Endothelial cell of umbilical vein (primary cell): ENCODE results near the gene PDCD6IP. TPM values are rescaled to one million over a fixed set of nuclear protein-coding genes. Genes with fewer than 3 reads are reported as not detected.

Experiments used
- BruUV-seq: library from RNA; stranded (reverse); fragments of 400-500 nt; replicated peaks from 2 replicates; lab custom pipeline; 2021; lab: Mats Ljungman, UMichigan
- CTCF ChIA-PET: fragments of 300-600, 350-600 bp; sonication (Branson Sonifier 250); formaldehyde crosslinking; loops from one replicate; lab custom pipeline; 2021; ENCODE audit warnings: antibody characterized with exemption, inconsistent platforms; lab: Charles Lee
- POLR2A ChIA-PET: fragments of 300-600, 350-600 bp; sonication (Branson Sonifier 250); formaldehyde crosslinking; loops from one replicate; lab custom pipeline; 2021; ENCODE audit warnings: antibody characterized with exemption, inconsistent platforms; lab: Charles Lee
- DNase-seq: peaks from one replicate; pipeline ENCODE4 v3.0.0-alpha.2; 2011; ENCODE audit warnings: low read depth, low spot score
- FAIRE-seq: peaks from 2 replicates; lab custom pipeline; 2011; peaks lifted over from hg19 to GRCh38; lab: Jason Lieb, UNC
- H2AFZ ChIP-seq: 2 replicates; pipeline ENCODE4 v1.6.0; 2012; ENCODE audit warnings: low read depth, low read length, control low read depth, inconsistent platforms
- H3K27ac ChIP-seq: 2 replicates; pipeline ENCODE4 v1.5.1; 2011; ENCODE audit warnings: low read depth, mild to moderate bottlenecking, control low read depth, low read length, moderate library complexity; ENCODE audit not compliant: insufficient read depth
- H3K27me3 ChIP-seq, 2 experiments: 2 replicates each; pipeline versions ENCODE4 v1.6.0 to v1.6.1; 2011; ENCODE audit warnings: low read length in 2 of 2, mixed read lengths in 1 of 2; ENCODE audit not compliant: control insufficient read depth in 2 of 2, insufficient read depth in 2 of 2
- H3K36me3 ChIP-seq, 2 experiments: 2 replicates in 1 of 2; 3 replicates in 1 of 2; pipeline ENCODE4 v1.5.1; 2011; ENCODE audit warnings: low read length in 2 of 2, mild to moderate bottlenecking in 1 of 2, moderate library complexity in 1 of 2; ENCODE audit not compliant: control insufficient read depth in 2 of 2, insufficient read depth in 2 of 2; ENCODE audit errors: extremely low read depth in 1 of 2
- H3K4me1 ChIP-seq: 3 replicates; pipeline ENCODE4 v1.5.1; 2011; ENCODE audit warnings: mild to moderate bottlenecking, low read length; ENCODE audit not compliant: control insufficient read depth, insufficient read depth; ENCODE audit errors: extremely low read depth
- H3K4me2 ChIP-seq: 2 replicates; pipeline ENCODE4 v1.6.1; 2011; ENCODE audit warnings: low read length, control low read depth, mixed read lengths; ENCODE audit not compliant: insufficient read depth
- H3K4me3 ChIP-seq, 3 experiments: fragments of 200-600 bp in 1 of 3; sonication (generic), shearing (Covaris generic) in 1 of 3; replicated peaks in 1 of 3; 2 replicates each; pipeline ENCODE4 v1.5.1; 2011 to 2016; ENCODE audit warnings: control low read depth in 3 of 3, low read length in 3 of 3, mild to moderate bottlenecking in 2 of 3, inconsistent platforms in 1 of 3, low read depth in 1 of 3, moderate library complexity in 1 of 3; ENCODE audit not compliant: insufficient read depth in 1 of 3
- H3K79me2 ChIP-seq: 2 replicates; pipeline ENCODE4 v1.6.0; 2012; ENCODE audit warnings: low read length, inconsistent platforms; ENCODE audit not compliant: control insufficient read depth, insufficient read depth
- H3K9ac ChIP-seq: replicated peaks from 2 replicates; pipeline ENCODE3; 2011; ENCODE audit warnings: low read length, control low read depth; ENCODE audit not compliant: insufficient read depth; ENCODE audit errors: extremely low read depth
- H3K9me1 ChIP-seq: replicated peaks from 3 replicates; pipeline ENCODE4 v1.6.0; 2011; ENCODE audit warnings: mild to moderate bottlenecking, low read length; ENCODE audit not compliant: control insufficient read depth, insufficient read depth; ENCODE audit errors: extremely low read depth
- H3K9me3 ChIP-seq: replicated peaks from 2 replicates; pipeline ENCODE4 v1.5.1; 2012; ENCODE audit warnings: low read length, inconsistent platforms; ENCODE audit not compliant: control insufficient read depth, insufficient read depth
- H4K20me1 ChIP-seq: replicated peaks from 2 replicates; pipeline ENCODE3; 2011; ENCODE audit warnings: mild to moderate bottlenecking, low read length; ENCODE audit not compliant: control insufficient read depth, insufficient read depth; ENCODE audit errors: extremely low read depth
- CTCF ChIP-seq, 2 donors: IDR thresholded peaks; 1 replicate in 1 of 2; 2 replicates in 1 of 2; pipeline ENCODE4 v1.5.1; 2011; ENCODE audit warnings: low read length in 2 of 2, mild to moderate bottlenecking in 2 of 2, moderate library complexity in 2 of 2, control low read depth in 1 of 2, inconsistent platforms in 1 of 2, low read depth in 1 of 2; ENCODE audit not compliant: insufficient read depth in 1 of 2; ENCODE audit errors: extremely low read depth in 1 of 2
- EZH2 ChIP-seq: IDR thresholded peaks from 2 replicates; pipeline ENCODE4 v1.6.1; 2012; ENCODE audit warnings: borderline replicate concordance, low read depth, mild to moderate bottlenecking, moderate library complexity, low read length, inconsistent platforms; ENCODE audit not compliant: severe bottlenecking
- FOS ChIP-seq: IDR thresholded peaks from 2 replicates; pipeline ENCODE4 v1.6.1; 2011; ENCODE audit warnings: mild to moderate bottlenecking, low read length, moderate library complexity, borderline replicate concordance; ENCODE audit not compliant: insufficient read depth
- GATA2 ChIP-seq: IDR thresholded peaks from 2 replicates; pipeline ENCODE4 v1.7.0; 2011; ENCODE audit warnings: low read depth, mild to moderate bottlenecking, moderate library complexity, mixed read lengths, low read length; ENCODE audit not compliant: insufficient read length, insufficient read depth
- JUN ChIP-seq: IDR thresholded peaks from 2 replicates; pipeline ENCODE4 v1.6.1; 2011; ENCODE audit warnings: borderline replicate concordance, low read depth; ENCODE audit not compliant: insufficient read length, insufficient read depth
- MYC ChIP-seq: IDR thresholded peaks from one replicate; pipeline ENCODE4 v1.6.1; 2011; ENCODE audit warnings: mild to moderate bottlenecking, low read depth, low read length
- POLR2A ChIP-seq: IDR thresholded peaks from 2 replicates; pipeline ENCODE4 v1.6.1; 2012; ENCODE audit warnings: low read depth, mild to moderate bottlenecking, control low read depth, low read length
- POLR2AphosphoS5 ChIP-seq: IDR thresholded peaks from 2 replicates; pipeline ENCODE4 v1.6.1; 2012; ENCODE audit warnings: low read depth, mild to moderate bottlenecking, control low read depth, low read length, moderate library complexity; ENCODE audit not compliant: insufficient read depth
- dilution Hi-C: fragments of 300-500 bp; cut with MboI; formaldehyde crosslinking; loops from one replicate; pipeline ENCODE4 v1.15.0; 2019; ENCODE audit warnings: low sequenced_read_pairs; ENCODE audit not compliant: extremely low pct_ligation_motif_present
- intact Hi-C: fragments of 100-400 bp; cut with micrococcal nuclease; formaldehyde crosslinking; loops from one replicate; pipeline ENCODE4 v1.10.0; 2022
- polyA plus RNA-seq, 4 experiments: library from polyadenylated mRNA; depleted of rRNA in 3 of 4; stranded (reverse) in 3 of 4; unstranded in 1 of 4; fragments of >200 nt; gene quantifications; 2 replicates each; pipeline versions ENCODE4 v1.2.1 to v1.2.3, GENCODE V29; 2011 to 2012; ENCODE audit warnings: missing spikeins in 1 of 4
- total RNA-seq: library from RNA; stranded (reverse); gene quantifications from 2 replicates; pipeline ENCODE4 v1.2.3, GENCODE V29; 2021
- TF ChIP-seq, protein P1 (sequence below): IDR thresholded peaks from 2 replicates; pipeline ENCODE4 v1.6.1; 2011; ENCODE audit not compliant: insufficient read depth, insufficient read length

The PDCD6IP gene
- total and polyA plus RNA-seq, 2 donors (not counting 3 experiments of a cell fraction or from before 2014, with no cell fraction given): 106 to 265 TPM

DNA sequence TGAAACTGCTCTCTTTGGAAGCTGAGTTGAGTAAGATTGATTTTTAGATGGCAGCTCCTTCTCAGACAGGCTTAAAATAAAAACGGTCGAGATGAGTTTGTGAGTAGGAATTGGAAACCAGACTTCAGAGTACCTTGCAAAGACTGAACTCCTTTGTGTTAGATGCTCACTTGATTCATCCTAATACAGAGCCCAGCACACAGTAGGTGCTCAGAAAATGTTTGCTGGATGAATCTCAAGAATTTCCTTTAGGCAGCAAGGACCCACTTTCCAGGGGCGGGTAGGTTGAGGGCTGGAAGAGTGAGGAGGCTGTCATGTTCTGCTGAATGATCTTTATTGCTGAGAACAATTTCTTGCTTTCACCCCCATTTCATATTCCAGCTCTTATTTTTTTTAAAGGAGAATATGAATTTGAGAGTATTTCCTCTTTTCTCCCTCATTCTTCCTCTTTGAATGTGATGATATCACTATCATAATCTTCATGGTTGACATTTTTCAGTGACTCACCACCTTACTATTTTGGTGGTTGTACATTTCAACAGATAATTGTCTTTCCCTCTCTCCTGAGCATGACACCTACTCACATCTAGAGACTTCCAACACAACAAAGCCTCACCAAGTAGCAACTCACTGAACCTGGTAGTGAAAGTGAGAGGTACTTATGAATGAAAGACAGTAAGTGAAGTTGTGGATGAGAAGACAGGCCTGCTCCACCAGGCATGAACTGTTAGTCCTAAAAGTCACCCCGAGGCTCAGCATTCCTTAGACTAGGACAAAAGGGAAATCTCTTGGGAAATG, 113.3 kb downstream of the PDCD6IP start:
- no peak overlapping the region for H3K4me2 ChIP-seq
- dilution Hi-C loops (no loop called here), intact Hi-C loops (no loop called here)
- ChIA-PET POLR2A (no interaction called here), CTCF (no interaction called here)
- no peak overlapping the region for H3K9ac ChIP-seq
- H3K9me1 ChIP-seq: no peaks in the 10 kb centered on the region
- no peak overlapping the region for H3K4me3 ChIP-seq
- no peaks in the 10 kb centered on the region for H3K27me3 ChIP-seq
- no peaks in the 10 kb centered on the region for H3K4me1 ChIP-seq
- H3K36me3 ChIP-seq: no peaks in the 10 kb centered on the region
- DNase-seq: no peak
- no peak overlapping the region for H2AFZ ChIP-seq
- no peak for FAIRE-seq
- H3K79me2 ChIP-seq: no peaks in the 10 kb centered on the region
- no peaks in the 10 kb centered on the region for H3K9me3 ChIP-seq
- H3K27ac ChIP-seq: no peak overlapping the region
- BruUV-seq: no TSS peak
- TF ChIP-seq FOS (no peak), MYC (no peak), EZH2 (no peak), POLR2A (no peak), GATA2 (no peak), JUN (no peak), CTCF (IDR thresholded peaks at IDR 0.05; ENCODE audit: extremely low read depth in 1 of 2, insufficient read depth in 1 of 2, low read depth in 1 of 2, low read length in 2 of 2) (no peak), POLR2AphosphoS5 (no peak)
- TF ChIP-seq, protein P1, sequence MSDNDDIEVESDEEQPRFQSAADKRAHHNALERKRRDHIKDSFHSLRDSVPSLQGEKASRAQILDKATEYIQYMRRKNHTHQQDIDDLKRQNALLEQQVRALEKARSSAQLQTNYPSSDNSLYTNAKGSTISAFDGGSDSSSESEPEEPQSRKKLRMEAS: no peak
- H4K20me1 ChIP-seq: no peaks in the 10 kb centered on the region
